Measurements from ENCODE around the gene UBN2.

The UBN2 gene

GRCh38 chr7:139231513-139232376 lies 708 bp downstream of the UBN2 start:
- peak overlapping the region; percentile 99 for H3K4me3 ChIP-seq (ENCODE audit: low read depth, low read length)

GRCh38 chr7:139232377-139232717 lies 1.3 kb downstream of the UBN2 start:
- H3K4me3 ChIP-seq (ENCODE audit: low read depth, low read length): peak overlapping the region; percentile 99

- peak overlapping the region; percentile 99 for H3K4me3 ChIP-seq (ENCODE audit: low read depth, low read length)
Observed at GRCh38 chr7:139232904-139233303, 1.9 kb downstream of the UBN2 start.

- no peak overlapping the region for H3K4me3 ChIP-seq (ENCODE audit: low read depth, low read length)
Observed at GRCh38 chr7:139241258-139241657, 10.2 kb downstream of the UBN2 start.

- H3K4me3 ChIP-seq (ENCODE audit: low read depth, low read length): no peak overlapping the region
Observed at GRCh38 chr7:139242741-139243281, 11.8 kb downstream of the UBN2 start.

GRCh38 chr7:139245401-139245800 lies 14.4 kb downstream of the UBN2 start:
- no peak overlapping the region for H3K4me3 ChIP-seq (ENCODE audit: low read depth, low read length)

- no peak overlapping the region for H3K4me3 ChIP-seq (ENCODE audit: low read depth, low read length)
Observed at GRCh38 chr7:139246494-139246893, 15.5 kb downstream of the UBN2 start.

GRCh38 chr7:139246905-139247304 lies 15.9 kb downstream of the UBN2 start:
- no peak overlapping the region for H3K4me3 ChIP-seq (ENCODE audit: low read depth, low read length)

- H3K4me3 ChIP-seq (ENCODE audit: low read depth, low read length): no peak overlapping the region
Observed at GRCh38 chr7:139249179-139249810, 18.3 kb downstream of the UBN2 start.

GRCh38 chr7:139252451-139252850 lies 21.4 kb downstream of the UBN2 start:
- no peak overlapping the region for H3K4me3 ChIP-seq (ENCODE audit: low read depth, low read length)

GRCh38 chr7:139254281-139254680 lies 23.2 kb downstream of the UBN2 start:
- H3K4me3 ChIP-seq (ENCODE audit: low read depth, low read length): no peak overlapping the region

GRCh38 chr7:139254728-139255127 lies 23.7 kb downstream of the UBN2 start:
- no peak overlapping the region for H3K4me3 ChIP-seq (ENCODE audit: low read depth, low read length)

GRCh38 chr7:139255290-139255689 lies 24.3 kb downstream of the UBN2 start:
- no peak overlapping the region for H3K4me3 ChIP-seq (ENCODE audit: low read depth, low read length)

GRCh38 chr7:139259142-139259541 lies 28.1 kb downstream of the UBN2 start:
- no peak overlapping the region for H3K4me3 ChIP-seq (ENCODE audit: low read depth, low read length)

- H3K4me3 ChIP-seq (ENCODE audit: low read depth, low read length): no peak overlapping the region
Observed at GRCh38 chr7:139264220-139264619, 33.2 kb downstream of the UBN2 start.

GRCh38 chr7:139265673-139266072 lies 34.6 kb downstream of the UBN2 start:
- H3K4me3 ChIP-seq (ENCODE audit: low read depth, low read length): no peak overlapping the region

GRCh38 chr7:139271718-139272628 lies 40.9 kb downstream of the UBN2 start:
- no peak overlapping the region for H3K4me3 ChIP-seq (ENCODE audit: low read depth, low read length)

GRCh38 chr7:139284252-139284896 lies 53.3 kb downstream of the UBN2 start:
- H3K4me3 ChIP-seq (ENCODE audit: low read depth, low read length): no peak overlapping the region

GRCh38 chr7:139286144-139286543 lies 55.1 kb downstream of the UBN2 start:
- H3K4me3 ChIP-seq (ENCODE audit: low read depth, low read length): no peak overlapping the region

- no peak overlapping the region for H3K4me3 ChIP-seq (ENCODE audit: low read depth, low read length)
Observed at GRCh38 chr7:139292821-139293220, 61.8 kb downstream of the UBN2 start.

- no peak overlapping the region for H3K4me3 ChIP-seq (ENCODE audit: low read depth, low read length)
Observed at GRCh38 chr7:139293534-139293933, 62.5 kb downstream of the UBN2 start.

Measured in iPS-11a (cell line).